Testis (tissue), 3 donors: Measurements from ENCODE around the gene FAM193B. TPM values are rescaled to one million over a fixed set of nuclear protein-coding genes. Genes with fewer than 3 reads are reported as not detected.

ENCODE experiments used
- DNase-seq: peaks from one replicate; pipeline ENCODE4 v3.0.0-alpha.2; 2019
- H3K27ac ChIP-seq, 2 donors: fragments of 200-600 bp; sonication (generic); one replicate each; pipeline ENCODE4 v1.5.1; 2019
- H3K27me3 ChIP-seq: fragments of 200-600 bp; sonication (generic); one replicate; pipeline ENCODE4 v1.5.1; 2019
- H3K36me3 ChIP-seq: fragments of 200-600 bp; sonication (generic); one replicate; pipeline ENCODE4 v1.5.1; 2017; ENCODE audit warnings: low read depth; ENCODE audit errors: missing control alignments
- H3K4me1 ChIP-seq: fragments of 200-600 bp; sonication (generic); one replicate; pipeline ENCODE4 v1.5.1; 2019
- H3K4me3 ChIP-seq, 2 donors: fragments of 200-600 bp; sonication (generic); one replicate each; pipeline ENCODE4 v1.5.1; 2017 to 2019
- H3K9me3 ChIP-seq: fragments of 200-600 bp; sonication (generic); one replicate; pipeline ENCODE4 v1.5.1; 2017
- POLR2A ChIP-seq: fragments of 450-650 bp; IDR thresholded peaks from one replicate; pipeline ENCODE4 v1.6.1; 2017; ENCODE audit warnings: antibody characterized with exemption, mild to moderate bottlenecking, moderate library complexity
- WGBS, 2 donors: methylation state at CpG; one replicate each; pipeline ENCODE4 v1.1.5; 2018; 5-methylcytosine and 5-hydroxymethylcytosine counted together
- intact Hi-C: fragments of 100-400 bp; cut with DNase I; formaldehyde crosslinking; loops from one replicate; pipeline ENCODE4 v1.15.1; 2023; ENCODE audit warnings: low total_unique reads
- polyA plus RNA-seq: library from polyadenylated mRNA; stranded (reverse); fragments of 350-450 nt; fragmentation: Illumina TruSeq; extraction: RNeasy Lipid Tissue Mini Kit (QIAGEN cat#74804); gene quantifications from one replicate; pipeline ENCODE4 v1.2.3, GENCODE V29; 2014; ENCODE audit warnings: low read depth, low replicate concordance; ENCODE audit not compliant: insufficient read depth
- total RNA-seq, 2 donors: library from RNA; depleted of rRNA; stranded (reverse); fragments of >200 nt; gene quantifications; one replicate each; pipeline ENCODE4 v1.2.3, GENCODE V29; 2016
- TF ChIP-seq, protein P1 (sequence below), 3 experiments: fragments of 450-650 bp in 2 of 3; fragments of 200-600 bp in 1 of 3; sonication (generic) in 1 of 3; IDR thresholded peaks; one replicate each; pipeline ENCODE4 v1.5.1; 2016 to 2019; ENCODE audit warnings: antibody characterized with exemption in 3 of 3, mild to moderate bottlenecking in 2 of 3, moderate library complexity in 1 of 3

FAM193B gene
- total and polyA plus RNA-seq, 3 donors from 2014 or later: 81.3 to 157 (median 111) TPM

DNA sequence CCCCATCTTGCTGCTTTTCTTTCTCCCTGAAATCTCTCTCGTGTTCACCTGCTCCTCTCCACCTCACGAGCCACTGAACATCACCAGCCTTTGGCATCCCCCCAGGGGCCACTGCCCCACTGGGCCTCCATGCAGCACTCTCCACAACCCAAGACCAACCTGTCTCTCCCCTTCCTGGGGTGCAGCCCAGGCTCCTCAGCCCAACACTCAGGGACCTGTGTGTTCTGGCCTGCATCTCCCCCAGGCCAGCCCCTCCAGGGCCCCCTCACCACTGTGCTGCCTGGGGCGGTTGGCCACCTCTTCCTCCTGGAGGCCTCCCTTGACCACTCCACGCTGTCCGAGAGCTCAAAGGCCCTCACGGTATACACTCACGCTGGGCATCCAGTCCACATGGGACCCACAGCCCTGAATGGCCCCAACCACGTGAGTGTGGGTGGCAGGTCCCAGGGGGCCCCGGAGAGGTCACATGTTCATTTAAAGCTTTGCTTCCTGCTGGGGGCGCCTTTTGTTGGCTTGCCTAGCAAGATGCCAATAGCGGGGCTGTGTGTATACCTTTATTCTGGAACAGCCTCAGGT is 44.3 kb downstream of the FAM193B start:
- no peak for DNase-seq
- Histone ChIP-seq H3K9me3 (no peaks in the 10 kb centered on the region), H3K27ac (no peak overlapping the region), H3K36me3 (no peaks in the 10 kb centered on the region), H3K27me3 (no peaks in the 10 kb centered on the region), H3K4me3 (no peak overlapping the region), H3K4me1 (peaks cover 2% of the 10 kb centered on the region)
- 76 to 77% methylated on average over 9 to 11 of the region's 11 CpGs for WGBS, 2 donors
- intact Hi-C loops: loop anchor here (10.0 kb wide), 1 partner anchor 115 kb away; no protein-coding TSS in a partner anchor
- TF ChIP-seq, protein P1, sequence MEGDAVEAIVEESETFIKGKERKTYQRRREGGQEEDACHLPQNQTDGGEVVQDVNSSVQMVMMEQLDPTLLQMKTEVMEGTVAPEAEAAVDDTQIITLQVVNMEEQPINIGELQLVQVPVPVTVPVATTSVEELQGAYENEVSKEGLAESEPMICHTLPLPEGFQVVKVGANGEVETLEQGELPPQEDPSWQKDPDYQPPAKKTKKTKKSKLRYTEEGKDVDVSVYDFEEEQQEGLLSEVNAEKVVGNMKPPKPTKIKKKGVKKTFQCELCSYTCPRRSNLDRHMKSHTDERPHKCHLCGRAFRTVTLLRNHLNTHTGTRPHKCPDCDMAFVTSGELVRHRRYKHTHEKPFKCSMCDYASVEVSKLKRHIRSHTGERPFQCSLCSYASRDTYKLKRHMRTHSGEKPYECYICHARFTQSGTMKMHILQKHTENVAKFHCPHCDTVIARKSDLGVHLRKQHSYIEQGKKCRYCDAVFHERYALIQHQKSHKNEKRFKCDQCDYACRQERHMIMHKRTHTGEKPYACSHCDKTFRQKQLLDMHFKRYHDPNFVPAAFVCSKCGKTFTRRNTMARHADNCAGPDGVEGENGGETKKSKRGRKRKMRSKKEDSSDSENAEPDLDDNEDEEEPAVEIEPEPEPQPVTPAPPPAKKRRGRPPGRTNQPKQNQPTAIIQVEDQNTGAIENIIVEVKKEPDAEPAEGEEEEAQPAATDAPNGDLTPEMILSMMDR (IDR thresholded peaks at IDR 0.05): no peak
- no peak for TF ChIP-seq POLR2A

DNA sequence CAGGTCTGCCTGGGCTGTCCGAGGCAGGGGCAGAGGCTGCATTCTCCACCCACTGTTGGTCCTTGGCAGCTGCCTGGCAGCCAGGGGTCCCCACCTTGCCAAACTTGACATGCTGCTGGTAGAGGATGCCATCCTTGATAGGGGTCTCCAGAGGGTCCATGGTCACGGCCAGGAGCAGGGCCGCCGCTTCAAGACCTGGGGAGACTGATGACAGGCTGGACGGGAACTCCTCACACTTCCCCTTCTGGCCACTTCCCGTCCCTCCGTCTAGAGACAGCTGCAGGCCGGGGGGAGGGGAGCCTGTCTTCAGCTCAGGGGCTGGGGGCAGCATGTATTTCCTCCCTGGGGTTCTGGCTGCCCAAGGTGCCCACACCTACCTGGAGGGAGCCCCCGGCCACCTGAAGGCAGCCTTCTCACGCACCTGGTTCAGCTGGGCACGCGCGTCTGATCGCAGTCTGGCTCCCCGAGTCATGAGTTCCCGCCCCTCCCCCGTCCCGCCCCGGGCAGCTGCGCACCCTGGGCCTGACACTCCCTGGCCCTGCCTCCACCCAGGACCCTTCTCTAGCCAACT is 44.9 kb downstream of the FAM193B start, which contains the start of gene DOK3:
TSS of gene DOK3 (minus strand) at position 446 of the 571 bp plus-strand sequence. CDS start at position 160, 286 bp downstream.
- peaks cover 2% of the 10 kb centered on the region for H3K4me1 ChIP-seq
- no peaks in the 10 kb centered on the region for H3K27me3 ChIP-seq
- no peak for DNase-seq
- TF ChIP-seq, protein P1 (IDR thresholded peaks at IDR 0.05): no peak
- no peak for TF ChIP-seq POLR2A
- H3K27ac ChIP-seq: peak within 1 kb of the TSS in 1 of 2 donors; percentile 14
- intact Hi-C loops: loop anchor here (10.0 kb wide), 1 partner anchor 115 kb away; no protein-coding TSS in a partner anchor
- H3K9me3 ChIP-seq: no peaks in the 10 kb centered on the region
- no peaks in the 10 kb centered on the region for H3K36me3 ChIP-seq
- peak within 1 kb of the TSS in 1 of 2 donors; percentile 29 for H3K4me3 ChIP-seq
- WGBS, 2 donors: 36 to 63% methylated on average over 8 to 20 of the region's 20 CpGs

DNA sequence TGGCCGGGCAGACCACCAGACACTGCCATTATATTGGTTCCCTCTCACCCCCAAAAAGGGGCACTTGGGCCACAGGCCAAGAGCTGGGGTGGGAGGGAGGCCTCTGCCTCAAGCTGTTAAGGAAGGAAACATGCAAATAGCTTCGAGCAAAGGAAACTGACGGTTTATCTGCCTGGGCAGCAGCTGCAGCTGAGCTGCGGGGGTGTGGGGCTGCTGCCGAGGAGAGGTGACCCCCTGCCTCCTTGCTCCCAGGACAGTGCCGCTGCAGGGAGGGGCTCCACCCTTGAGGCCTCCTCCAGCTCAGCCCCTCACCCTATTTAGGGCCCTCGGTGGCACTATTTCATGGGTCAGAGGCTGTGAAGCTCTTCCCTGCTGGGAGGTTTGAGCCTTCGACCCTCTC is 45.5 kb downstream of the FAM193B start:
- peak overlapping the region in 1 of 2 donors; percentile 29 for H3K4me3 ChIP-seq
- no peaks in the 10 kb centered on the region for H3K27me3 ChIP-seq
- WGBS, 2 donors: 66 to 69% methylated on average over 3 to 8 of the region's 8 CpGs
- intact Hi-C loops: loop anchor here (10.0 kb wide), 1 partner anchor 114 kb away; no protein-coding TSS in a partner anchor
- H3K27ac ChIP-seq: no peak overlapping the region
- no peaks in the 10 kb centered on the region for H3K36me3 ChIP-seq
- no peaks in the 10 kb centered on the region for H3K9me3 ChIP-seq
- peaks cover 2% of the 10 kb centered on the region for H3K4me1 ChIP-seq
- DNase-seq: no peak
- TF ChIP-seq POLR2A: no peak
- TF ChIP-seq, protein P1 (IDR thresholded peaks at IDR 0.05): no peak

DNA sequence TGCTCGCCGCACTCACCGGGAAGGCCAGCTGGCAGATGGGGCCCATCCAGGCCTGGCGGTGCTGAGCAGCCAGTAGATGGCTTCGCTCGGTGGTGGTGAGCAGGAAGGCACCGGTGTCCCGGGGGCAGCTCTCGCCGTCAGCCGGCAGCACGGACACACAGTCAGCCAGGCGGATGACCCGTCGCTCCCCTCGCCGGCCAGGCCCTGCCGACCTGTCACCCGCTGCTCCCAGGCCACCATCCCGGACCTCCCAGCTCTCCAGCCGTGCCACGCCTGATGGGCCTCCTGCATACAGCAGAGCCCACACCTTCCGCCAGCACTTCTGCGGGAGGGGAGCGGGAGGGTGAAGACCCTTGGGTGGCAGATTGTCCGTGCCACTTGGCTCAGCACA is 46.1 kb downstream of the FAM193B start:
- no peaks in the 10 kb centered on the region for H3K9me3 ChIP-seq
- peaks cover 2% of the 10 kb centered on the region for H3K4me1 ChIP-seq
- intact Hi-C loops: loop anchor here (10.0 kb wide), 1 partner anchor 113 kb away; no protein-coding TSS in a partner anchor
- no peaks in the 10 kb centered on the region for H3K27me3 ChIP-seq
- DNase-seq: no peak
- TF ChIP-seq POLR2A: no peak
- TF ChIP-seq, protein P1 (IDR thresholded peaks at IDR 0.05): no peak
- H3K4me3 ChIP-seq: no peak overlapping the region
- H3K36me3 ChIP-seq: no peaks in the 10 kb centered on the region
- H3K27ac ChIP-seq: no peak overlapping the region
- 86 to 89% methylated on average over 20 to 23 of the region's 26 CpGs for WGBS, 2 donors
